Daoy (cell line): ENCODE data around the gene CRYM. TPM values are rescaled to one million over a fixed set of nuclear protein-coding genes. Genes with fewer than 3 reads are reported as not detected.
"Not testable (repeated sequence)": the region's sequence is repeated elsewhere in the genome, so short reads cannot be mapped to it uniquely, and the experiment has no call there.

ENCODE experiments used
- DNase-seq: peaks from one replicate; pipeline ENCODE4 v3.0.0-alpha.2; 2015; ENCODE audit warnings: low read depth
- total RNA-seq: library from RNA; depleted of rRNA; stranded (reverse); fragments of >200 nt; shearing (Covaris generic); gene quantifications from 2 replicates; pipeline ENCODE4 v1.2.3, GENCODE V29; 2014

CRYM gene
- total RNA-seq, 1 experiment from 2014 or later, result not detected

- DNase-seq, result no peak
These were observed 1.4 kb upstream of the CRYM start for GRCh38 chr16:21279501-21279900.

GRCh38 chr16:21277045-21277926, 804 bp downstream of the CRYM start:
- no peak for DNase-seq

GRCh38 chr16:21276090-21276489, 2.0 kb downstream of the CRYM start:
- no peak for DNase-seq

GRCh38 chr16:21275529-21275928, 2.6 kb downstream of the CRYM start:
- DNase-seq, result no peak

DNA sequence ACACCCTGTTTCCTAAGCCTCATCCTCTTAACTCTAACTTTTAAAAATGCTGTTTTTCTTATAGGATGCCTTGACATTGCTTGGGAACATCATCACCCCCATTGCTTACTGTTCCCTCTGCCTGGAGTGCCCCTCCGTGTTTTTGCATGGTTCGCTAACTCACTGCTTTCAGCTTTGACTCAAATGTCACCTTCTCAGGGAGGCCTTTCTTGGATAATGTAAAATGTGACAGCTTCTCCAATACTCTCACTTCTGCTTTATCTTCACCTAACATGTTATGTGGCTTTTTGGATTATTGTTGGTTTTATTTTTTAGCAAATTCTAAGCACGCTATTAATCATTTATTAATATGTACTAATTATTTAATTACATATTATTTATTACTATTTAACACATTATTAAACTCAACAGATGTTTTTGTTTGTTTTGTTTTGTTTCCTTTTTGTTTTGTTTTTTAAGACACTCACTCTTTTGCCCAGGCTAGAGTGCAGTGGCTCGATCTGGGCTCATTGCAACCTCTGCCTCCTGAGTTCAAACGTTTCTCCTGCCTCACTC, 3.8 kb downstream of the CRYM start:
- DNase-seq, result no peak

DNA sequence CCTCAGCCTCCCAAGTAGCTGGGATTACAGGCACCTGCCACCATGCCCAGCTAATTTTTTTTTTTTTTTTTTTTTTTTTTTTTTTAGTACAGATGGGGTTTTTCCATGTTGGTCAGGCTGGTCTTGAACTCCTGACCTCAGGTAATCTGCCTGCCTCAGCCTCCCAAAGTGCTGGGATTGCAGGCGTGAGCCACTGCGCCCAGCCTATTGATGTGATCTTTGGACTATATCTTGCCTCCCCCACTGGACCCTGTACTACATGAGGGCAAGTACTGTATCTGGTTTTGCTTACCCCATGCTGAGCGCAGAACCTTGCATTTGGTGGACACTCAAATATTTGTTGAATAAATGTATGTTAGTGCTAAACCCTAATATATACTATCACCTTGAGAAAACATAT, 5.3 kb downstream of the CRYM start:
- not testable (repeated sequence) for DNase-seq

DNA sequence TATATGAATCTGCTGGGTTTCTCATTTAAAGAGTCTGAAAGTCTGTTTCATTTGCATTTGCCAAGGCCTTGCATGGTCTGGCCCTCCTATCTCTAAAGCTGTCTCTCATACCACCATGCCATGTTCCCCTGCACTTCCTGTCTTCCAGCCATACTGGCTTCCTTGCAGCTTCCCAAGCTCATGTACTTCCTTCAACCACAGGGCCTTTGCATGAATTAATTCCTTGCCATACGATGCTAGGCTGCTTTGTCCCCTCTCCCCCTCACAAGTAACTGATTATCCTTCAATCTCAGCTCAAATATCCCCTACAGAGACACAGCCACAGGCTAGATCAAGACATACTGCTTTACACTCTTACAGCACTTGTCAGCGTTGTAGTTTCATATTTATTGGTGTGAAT, 5.8 kb downstream of the CRYM start:
- DNase-seq, result no peak

DNA sequence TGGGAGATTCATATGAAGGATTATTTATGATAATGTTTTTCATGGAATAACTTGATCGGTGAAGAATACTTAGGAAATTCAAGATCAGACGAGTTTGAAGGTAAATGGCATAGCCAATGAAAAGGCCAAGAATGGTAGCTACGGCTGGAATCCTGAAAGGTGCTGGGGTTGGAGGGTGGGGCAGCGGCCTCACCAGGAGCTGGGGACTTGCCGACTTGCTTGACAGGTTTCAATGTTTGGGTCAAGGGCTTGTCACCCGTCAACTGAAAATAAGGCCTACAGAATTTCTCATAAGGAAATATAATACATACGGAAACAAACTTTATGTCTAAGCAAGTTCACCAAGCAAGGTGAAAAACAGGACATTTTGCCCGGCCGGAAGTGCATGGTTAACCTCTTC, 9.9 kb downstream of the CRYM start:
- no peak for DNase-seq

GRCh38 chr16:21267298-21267697, 10.8 kb downstream of the CRYM start:
- no peak for DNase-seq

DNA sequence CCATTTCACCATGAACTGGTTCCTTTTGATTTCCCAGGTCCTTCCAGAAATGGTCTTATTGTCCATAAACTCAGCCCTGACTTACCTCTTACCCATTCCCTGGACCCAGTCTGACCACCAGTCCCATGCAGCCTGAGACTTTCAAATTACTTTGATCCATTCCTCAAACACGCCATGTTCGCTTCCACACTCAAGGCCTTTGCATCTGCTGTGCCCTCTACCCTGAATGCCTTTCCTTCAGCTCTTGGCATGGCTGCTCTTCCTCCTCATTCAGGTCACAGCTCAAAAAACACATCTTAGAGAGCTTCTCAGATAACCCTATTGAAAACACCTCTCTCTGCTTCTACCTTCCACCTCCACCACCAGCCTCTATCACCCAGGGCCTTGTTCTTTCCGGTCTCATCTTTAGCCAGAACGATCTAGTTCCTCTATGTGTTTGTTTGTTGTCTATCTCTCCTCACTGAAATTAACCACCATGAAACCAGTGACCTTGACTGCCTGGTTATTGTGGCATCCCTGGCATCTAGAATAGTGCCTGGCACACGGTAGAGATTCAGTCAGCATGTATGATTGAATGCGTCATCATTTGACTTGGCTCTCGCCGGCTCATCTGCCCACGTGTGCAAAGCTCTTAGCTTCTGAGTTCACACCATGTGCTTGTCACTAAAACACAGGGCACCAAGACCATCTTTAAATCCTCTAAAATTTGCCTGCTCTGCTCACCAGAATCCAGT, 12.8 kb downstream of the CRYM start:
- peak; percentile 48 for DNase-seq

DNA sequence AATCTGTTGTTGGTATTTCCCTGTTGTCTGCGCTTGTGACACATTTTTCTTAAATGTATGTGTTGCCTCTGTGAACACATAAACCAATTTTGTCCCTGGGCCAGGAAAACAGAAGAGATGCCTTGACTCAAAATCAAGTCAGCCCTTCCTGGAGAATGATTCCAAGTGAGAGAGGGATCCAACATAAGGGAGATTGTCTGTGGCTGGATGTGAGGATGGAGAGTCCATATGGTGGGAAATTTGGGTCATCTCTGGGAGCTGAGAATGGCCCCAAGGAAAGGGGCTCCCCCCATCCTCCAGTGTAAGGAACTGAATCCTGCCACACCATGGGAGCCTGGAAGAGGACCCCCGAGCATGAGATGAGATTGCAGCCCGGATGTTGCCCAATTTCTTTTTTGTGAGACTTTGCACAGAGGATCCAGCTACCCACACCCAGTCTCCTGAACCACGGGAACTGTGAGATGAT, 13.5 kb downstream of the CRYM start:
- DNase-seq, result no peak

DNA sequence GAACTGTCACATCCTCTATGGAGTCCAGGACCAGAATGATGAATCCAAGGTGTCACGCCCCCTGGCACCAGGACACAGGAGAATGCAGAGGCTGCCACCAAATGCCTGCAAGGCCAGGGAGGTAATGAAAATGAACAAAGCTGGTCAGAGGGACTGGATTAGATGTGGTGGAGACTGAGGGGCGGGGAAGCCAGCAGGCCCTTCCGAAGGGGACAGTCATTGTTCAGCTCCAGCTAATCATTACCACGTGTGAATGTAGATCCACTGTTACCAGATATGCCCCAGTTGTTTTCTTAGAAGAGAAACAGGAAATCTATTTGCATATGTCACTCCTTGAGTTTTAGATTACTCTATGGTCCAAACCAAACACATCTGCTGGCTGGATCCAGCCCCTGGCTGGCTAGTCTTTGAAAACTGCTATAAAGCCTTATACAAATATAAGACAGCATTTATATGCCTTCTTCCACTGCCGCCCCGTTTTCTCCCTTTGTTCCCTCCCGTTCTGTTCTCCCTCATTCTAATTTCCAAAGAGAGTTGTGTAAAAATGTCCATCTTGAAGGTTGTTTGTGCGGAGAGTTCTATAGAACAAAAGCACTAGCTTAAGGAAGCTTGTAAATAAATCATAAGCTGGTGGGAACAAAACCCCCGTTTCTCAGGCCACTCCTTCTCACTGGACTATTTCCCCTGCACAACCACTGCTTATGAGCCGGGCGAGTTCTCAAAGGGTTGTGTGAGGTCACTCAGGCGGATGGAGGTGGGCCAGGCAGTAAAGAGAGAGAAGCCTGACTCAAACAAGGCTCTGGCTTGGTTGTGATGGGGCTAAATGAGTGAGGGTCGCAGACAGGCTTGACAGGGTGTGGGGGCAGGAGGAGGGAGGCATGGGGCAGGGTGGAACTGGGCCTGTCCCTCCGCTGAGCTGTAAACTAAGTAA, 14.2 kb downstream of the CRYM start:
- DNase-seq, result peak; percentile 13

- DNase-seq, result no peak
These were observed 15.1 kb downstream of the CRYM start for GRCh38 chr16:21262779-21263639.

- DNase-seq, result peak; percentile 89
These were observed 17.0 kb downstream of the CRYM start for GRCh38 chr16:21260870-21261791.

DNA sequence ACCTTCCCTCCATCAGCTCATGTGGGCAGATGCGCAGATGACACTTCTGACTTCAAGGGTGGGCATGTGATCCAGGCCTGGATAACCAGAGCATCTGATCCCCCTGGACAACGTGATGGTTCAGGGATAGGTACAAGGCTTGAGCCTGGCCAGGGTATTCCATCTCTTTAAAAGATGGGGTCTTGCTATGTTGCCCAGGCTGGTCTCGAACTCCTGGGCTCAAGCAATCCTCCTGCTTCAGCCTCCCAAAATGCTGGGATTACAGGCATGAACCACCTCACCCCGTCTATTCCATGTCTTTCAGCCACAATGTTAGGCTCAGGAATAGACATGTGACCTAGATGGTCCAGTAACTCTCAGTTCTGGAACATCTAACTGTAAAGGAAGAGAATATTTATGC, 20.8 kb downstream of the CRYM start:
- no peak for DNase-seq

DNA sequence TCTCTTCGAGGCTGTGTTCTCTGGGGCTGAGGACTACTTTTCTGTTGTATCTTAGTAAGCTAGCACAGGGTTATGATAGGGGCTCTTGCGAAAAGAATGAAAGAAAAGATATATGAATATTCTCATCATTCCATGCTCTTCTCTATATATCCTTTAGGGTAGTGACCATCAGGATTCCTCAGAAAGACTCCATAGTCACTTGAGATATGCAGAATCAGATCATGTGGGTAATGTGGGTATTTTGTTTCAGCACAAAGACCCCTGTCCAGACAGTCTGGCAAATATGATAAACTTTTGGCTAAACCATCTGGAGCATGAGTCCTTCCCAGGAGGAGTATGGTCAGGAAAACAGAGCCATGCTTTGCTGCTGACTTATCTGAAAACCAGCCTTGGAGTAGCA, 21.5 kb downstream of the CRYM start:
- no peak for DNase-seq

GRCh38 chr16:21253470-21253869, 24.6 kb downstream of the CRYM start:
- no peak for DNase-seq

DNA sequence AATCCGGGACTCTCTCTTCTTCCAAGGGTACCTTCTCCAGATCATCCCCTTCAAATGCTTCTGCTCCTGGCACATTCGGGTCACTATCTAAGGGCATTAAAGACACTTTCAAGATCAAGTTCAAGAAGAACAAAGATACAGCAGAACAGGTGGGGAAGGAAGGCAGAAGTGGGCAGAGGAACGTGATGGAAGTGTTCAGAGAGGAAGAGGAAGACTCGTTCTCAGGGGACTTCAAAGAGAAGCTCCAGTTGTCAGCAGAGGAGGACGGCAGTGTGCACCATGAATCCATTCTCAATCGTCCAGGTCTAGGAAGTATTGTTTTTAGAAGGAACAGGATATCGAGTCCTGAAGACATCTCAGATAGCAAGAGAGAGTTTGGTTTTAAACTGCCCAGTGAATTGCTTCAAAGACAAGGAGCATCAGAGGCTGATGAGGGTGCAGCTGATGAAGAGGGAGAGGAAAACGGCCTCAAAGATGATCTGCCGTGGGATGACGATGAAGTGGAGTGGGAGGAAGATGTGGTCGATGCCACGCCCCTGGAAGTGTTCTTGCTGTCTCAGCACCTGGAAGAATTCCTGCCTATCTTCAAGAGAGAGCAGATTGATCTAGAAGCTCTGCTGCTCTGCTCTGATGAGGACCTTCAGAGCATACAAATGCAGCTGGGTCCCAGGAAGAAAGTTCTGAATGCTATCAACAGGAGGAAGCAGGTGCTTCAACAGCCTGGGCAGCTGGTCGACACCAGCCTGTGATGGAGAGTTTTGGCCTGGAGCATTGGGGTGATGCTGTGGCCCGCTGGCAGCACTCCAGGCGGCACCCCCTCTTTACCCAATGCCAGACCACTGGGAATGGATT, 27.8 kb downstream of the CRYM start:
- no peak for DNase-seq

DNA sequence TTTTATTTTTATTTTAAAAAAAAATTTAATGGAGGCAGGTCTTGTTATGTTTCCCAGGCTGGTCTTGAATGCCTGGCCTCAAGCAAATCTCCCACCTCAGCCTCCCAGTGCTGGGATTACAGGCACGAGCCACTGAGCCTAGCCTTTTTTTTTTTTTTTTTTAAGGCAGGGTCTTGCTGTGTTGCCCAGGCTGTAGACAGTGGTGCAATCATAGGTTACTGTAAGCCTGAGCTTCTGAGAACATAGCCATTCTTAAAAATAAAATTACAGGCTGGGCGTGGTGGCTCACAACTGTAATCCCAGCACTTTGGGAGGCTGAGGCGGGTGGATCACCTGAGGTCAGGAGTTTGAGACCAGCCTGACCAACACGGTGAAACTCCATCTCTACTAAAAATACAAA, 29.9 kb downstream of the CRYM start:
- DNase-seq, result not testable (repeated sequence)
